HG03442 (cell line): Measurements from ENCODE around the gene C11orf65.
"Not testable (repeated sequence)": the region's sequence is repeated elsewhere in the genome, so short reads cannot be mapped to it uniquely, and the experiment has no call there.

Source experiments
- ATAC-seq: cut with Tn5 transposase; IDR thresholded peaks from one replicate; pipeline ENCODE4 v1.9.1; 2021; ENCODE audit warnings: mild to moderate bottlenecking, moderate library complexity; ENCODE audit not compliant: unreplicated experiment

Gene C11orf65

GRCh38 chr11:108474664-108475463, 7.5 kb upstream of the C11orf65 start:
- no peak for ATAC-seq

- no peak for ATAC-seq
Measured at GRCh38 chr11:108472681-108473080, 5.4 kb upstream of the C11orf65 start.

DNA sequence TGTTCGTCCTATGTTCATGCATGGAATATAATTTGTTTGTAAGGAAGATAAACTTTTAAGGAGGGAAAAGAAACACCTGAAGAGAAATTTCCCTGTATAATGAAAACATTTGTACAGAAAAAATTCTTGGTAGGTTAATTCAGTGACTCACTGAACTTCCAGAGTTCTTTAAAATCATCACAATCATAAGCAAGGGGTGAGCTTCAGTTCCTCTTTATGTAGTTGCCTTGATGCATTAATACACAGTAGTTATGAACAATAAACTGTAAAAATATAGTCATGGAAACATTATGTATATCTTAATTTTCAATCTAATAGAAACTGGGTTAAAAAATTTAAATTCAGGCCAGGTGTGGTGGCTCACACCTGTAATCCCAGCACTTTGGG, 1.1 kb upstream of the C11orf65 start:
- ATAC-seq, result no peak

DNA sequence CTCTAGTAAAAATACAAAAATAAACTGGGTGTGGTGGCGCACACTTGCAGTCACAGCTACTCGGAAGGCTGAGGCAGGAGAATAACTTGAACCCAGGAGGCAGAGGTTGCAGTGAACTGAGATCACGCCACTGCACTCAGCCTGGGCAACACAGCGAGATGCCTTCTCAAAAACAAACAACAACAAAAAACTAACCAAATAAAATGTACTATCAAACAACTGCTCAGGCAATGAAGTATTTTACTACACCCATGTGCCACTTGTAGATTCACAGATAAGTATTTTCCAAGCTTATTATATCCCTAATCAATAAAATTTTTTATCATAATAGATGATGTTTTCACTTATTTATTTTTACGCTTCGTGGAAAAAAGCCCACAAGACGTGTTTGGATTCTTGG, 924 bp downstream of the C11orf65 start:
- no peak for ATAC-seq

- ATAC-seq, result no peak
Measured at GRCh38 chr11:108453207-108453835, 14.0 kb downstream of the C11orf65 start.

DNA sequence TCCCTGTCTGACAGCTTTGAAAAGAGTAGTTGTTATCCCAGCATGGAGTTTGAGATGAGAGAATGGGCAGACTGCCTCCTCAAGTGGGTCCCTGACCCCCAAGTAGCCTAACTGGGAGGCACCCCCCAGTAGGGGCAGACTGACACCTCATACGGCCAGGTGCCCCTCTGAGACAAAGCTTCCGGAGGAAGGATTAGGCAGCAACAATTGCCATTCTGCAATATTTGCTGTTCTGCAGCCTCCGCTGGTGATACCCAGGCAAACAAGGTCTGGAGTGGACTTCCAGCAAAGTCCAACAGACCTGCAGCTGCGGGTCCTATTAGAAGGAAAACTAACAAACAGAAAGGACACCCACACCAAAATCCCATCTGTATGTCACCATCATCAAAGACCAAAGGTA, 25.9 kb downstream of the C11orf65 start:
- ATAC-seq, result not testable (repeated sequence)

DNA sequence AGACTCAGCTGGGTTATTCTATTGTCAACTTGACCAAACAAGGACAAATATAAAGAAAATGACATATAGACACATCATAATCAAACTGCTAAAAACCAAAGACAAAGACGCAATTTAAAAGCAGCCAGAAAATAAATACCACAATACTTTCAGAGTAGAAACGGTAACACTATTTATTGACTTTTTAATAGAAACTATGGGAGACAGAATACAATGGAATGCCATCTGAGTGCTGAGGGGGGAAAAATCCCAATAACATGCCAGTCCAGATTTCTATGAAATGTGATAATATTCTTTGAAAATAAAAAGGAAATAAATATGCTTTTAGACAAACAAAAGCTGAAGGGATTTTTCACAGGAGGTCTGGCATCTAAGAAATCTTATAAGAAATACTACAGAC, 30.7 kb downstream of the C11orf65 start:
- no peak for ATAC-seq

DNA sequence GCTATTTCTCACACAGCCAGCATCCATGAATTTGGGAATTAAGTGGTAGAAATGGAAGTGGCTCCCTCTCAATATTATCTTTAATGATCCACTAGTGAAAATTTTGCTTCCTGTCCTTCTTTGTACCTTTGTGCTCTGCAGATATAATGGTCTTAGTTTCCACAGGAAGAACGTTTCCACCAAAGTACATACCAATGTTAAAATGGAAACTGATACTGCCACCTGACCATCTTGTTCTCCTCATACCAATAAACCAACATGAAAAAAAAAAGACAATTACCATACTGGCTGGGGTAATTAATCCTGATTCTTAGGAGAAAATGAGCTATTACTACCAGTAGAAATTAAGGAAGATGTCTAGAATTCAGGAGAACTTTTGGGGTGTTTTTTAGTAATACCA, 32.3 kb downstream of the C11orf65 start:
- no peak for ATAC-seq

GRCh38 chr11:108432783-108433182, 34.5 kb downstream of the C11orf65 start:
- ATAC-seq, result no peak

GRCh38 chr11:108431997-108432396, 35.3 kb downstream of the C11orf65 start:
- no peak for ATAC-seq

- ATAC-seq, result no peak
Measured at GRCh38 chr11:108431370-108431769, 36.0 kb downstream of the C11orf65 start.

- not testable (repeated sequence) for ATAC-seq
Measured at GRCh38 chr11:108417551-108417950, 49.8 kb downstream of the C11orf65 start.

- no peak for ATAC-seq
Measured at GRCh38 chr11:108414958-108415357, 52.4 kb downstream of the C11orf65 start.

- ATAC-seq, result no peak
Measured at GRCh38 chr11:108405706-108406105, 61.6 kb downstream of the C11orf65 start.

GRCh38 chr11:108403052-108403451, 64.3 kb downstream of the C11orf65 start:
- no peak for ATAC-seq

DNA sequence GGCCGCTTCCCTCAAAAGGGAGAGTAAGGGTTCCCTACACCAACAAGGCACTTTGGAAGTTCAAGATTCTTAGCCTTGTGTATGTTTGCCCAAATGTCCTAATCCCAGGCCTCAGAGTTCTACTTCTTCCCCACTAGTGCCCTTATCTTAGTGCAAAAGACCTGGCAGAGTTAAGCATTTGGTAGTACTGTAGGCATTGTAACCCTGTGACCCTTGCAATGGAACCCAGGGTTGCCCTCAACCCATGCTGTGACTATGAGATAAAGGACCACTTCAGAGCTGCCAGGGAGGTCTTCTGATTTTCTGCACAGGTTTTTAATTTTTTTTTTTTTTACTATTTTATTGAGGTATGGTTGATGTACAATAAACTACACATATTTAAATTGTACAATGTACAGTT, 65.1 kb downstream of the C11orf65 start:
- no peak for ATAC-seq

GRCh38 chr11:108398439-108398838, 68.9 kb downstream of the C11orf65 start:
- ATAC-seq, result no peak

DNA sequence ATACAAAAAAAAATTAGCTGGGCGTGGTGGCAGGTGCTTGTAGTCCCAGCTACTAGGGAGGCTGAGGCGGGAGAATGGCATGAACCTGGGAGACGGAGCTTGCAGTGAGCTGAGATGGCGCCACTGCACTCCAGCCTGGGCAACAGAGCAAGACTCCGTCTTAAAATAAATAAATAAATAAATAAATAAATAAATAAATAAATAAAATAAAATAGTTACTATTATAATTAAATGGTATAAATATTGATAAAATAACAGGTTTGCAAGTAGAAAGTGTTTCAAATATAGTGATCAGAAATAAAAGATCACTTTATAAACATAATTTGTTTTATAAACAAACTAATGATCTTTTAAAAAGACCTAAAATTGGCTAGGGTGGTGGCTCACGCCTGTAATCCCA, 70.7 kb downstream of the C11orf65 start:
- not testable (repeated sequence) for ATAC-seq

- no peak for ATAC-seq
Measured at GRCh38 chr11:108394744-108395284, 72.5 kb downstream of the C11orf65 start.

DNA sequence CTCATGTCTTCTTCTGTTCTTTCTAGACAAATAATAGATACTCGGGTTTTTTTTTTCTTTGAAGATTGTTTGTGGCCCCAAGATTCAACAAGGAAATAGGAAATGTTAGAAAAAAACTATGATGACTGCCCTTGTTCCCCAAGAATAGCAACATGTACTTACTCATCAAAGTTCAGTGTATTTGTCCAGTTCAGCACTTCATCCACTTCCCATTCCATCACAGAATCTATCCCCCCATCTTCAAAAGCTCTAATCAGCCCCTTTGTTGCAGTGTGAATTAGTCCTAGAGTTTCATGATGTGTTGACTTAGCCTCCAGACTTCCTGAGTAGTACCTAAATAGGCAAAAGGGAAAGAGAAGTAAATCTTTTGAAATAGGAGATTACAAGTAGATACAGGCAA, 74.3 kb downstream of the C11orf65 start:
- ATAC-seq, result no peak

DNA sequence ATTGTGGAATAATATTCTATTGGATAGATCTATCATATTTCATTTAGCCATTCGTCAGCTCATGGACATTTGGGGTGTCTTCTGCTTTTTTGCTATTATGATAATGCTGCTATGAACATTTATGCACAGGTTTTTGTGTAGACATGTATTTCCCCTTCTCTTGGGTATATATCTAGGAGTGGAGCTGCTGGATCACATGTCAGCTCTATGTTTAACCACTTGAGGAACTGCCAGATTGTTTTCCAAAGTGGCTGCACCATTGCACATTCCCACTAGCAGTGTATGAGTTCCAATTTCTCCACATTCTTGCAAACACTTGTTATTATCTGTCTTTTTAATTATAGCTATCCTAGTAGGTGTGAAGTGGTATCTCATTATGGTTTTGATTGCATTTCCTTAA, 75.0 kb downstream of the C11orf65 start:
- ATAC-seq, result no peak

DNA sequence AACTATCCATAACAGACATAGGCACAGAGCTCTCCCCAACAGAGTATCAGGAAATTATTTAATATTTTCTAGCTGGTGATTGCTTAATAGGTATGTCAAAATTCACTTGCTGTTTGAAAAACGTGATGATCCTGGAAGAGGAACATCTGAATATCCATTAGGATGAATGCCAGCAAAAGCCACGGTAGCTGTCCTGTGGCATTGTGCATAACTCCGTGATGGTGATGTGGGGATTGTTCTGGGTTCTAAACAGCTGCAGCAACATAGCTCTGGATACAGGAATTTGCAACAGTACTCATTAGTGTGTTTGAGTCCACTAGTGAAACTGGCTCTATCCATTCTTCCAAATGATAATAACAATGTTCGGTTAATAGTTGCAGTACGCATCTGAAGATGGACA, 78.8 kb downstream of the C11orf65 start:
- no peak for ATAC-seq
